HPDE6-E6E7 (cell line): ENCODE measurements around the gene CD300LF.

ENCODE experiments used
- DNase-seq: peaks from one replicate; pipeline ENCODE4 v3.0.0; 2011; ENCODE audit warnings: missing footprints; ENCODE audit errors: extremely low spot score

Gene CD300LF

DNA sequence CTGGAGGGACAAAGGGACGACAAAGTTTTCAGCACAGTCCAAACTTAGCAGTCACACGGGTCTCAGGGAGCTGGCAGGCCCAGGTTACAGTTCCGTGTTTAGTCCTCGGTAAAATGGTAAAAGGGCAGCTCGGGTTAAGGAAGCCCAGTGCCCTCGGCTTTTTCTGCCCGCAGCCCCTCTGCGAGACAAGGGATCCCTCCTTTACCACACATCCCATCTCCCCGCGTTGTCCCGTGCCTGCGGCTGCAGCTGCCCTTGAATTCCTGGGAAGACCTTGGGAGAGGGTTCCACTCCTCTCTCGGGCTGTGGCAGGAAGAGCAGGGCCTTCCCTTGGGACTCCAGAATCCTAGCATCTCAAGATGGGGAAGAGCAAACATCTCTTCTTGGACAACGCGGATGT is 17.1 kb upstream of the CD300LF start:
- no peak for DNase-seq

DNA sequence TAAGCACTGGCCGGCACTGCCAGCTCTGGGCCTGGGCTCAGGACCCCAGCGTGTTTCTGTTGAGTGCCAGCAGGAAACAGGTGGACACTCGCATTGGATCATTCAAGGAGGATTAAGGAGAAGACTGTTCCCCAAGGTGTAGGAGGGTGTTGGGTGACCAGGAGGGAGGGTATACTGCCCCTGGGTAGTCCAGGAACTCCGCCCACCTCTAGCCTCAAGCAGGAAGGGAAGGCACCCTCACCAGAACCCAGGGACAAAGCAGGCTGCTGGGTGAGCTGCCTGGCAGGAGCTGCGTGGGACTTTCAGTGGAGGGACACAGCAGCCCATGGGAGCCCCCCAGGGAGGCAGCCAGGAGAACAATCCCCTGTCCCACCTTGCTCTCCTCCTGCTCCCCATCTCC is 16.6 kb upstream of the CD300LF start:
- DNase-seq: no peak

DNA sequence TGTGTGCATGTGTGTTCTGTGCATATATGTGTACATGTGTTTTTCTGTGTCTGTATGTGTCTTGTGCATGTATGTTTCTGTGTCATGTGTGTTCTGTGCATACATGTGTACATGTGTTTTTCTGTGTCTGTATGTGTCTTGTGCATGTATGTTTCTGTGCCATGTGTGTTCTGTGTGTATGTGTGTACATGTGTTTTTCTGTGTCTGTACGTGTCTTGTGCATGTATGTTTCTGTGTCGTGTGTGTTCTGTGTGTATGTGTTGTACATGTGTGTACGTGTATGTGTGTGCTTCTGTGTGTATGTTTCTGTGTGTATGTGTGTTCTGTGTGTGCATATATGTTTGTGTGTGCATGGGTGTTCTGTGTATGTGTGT is 16.0 kb upstream of the CD300LF start:
- DNase-seq: no peak

DNA sequence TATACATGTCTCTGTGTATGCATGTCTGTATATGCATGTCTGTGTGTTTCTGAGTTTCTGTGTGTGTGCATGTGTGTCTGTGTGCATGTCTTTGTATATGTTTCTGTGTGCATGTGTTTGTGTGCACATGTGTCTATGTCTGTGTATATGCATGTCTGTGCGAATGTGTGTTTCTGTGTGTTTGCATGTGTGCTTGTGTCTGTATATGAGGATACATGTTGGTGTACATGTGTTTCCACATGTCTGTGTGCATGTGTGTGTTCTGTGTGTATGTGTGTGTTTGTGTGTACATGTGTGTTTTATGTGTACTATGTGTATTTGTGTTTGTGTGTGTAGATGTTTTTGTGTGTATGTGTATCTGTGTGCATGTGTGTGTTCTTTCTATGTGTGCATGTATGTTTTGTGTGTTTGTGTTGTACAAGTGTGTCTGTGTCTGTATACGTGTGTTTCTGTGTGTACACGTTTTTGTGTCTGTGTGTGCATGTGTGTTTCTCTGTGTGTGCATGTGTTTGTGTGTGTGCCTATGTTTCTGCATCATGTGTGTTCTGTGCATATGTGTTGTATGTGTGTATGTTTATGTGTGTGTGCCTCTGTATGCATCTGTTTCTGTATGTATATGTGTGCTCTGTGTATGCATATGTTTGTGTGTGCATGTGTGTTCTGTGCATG is 15.4 kb upstream of the CD300LF start:
- no peak for DNase-seq

DNA sequence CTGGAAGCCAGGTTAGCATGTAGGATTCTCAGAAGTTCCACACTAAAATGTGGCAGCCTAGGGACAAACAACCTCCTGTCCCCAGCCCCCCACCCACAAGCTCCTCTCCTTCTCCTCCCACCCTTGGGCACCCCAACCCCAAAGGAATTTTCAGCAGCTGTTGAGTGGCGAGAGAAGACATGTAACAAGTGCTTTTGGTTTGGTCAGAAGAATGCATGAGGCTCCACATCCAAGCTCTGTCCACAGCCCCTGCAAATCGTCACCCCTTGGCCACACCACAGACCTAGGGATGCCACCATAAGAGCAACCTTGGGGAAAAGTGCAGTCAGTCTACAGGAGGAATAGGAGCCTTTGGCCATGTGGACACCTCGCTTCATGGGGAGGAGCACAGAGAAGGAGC is 12.4 kb upstream of the CD300LF start:
- DNase-seq: no peak

DNA sequence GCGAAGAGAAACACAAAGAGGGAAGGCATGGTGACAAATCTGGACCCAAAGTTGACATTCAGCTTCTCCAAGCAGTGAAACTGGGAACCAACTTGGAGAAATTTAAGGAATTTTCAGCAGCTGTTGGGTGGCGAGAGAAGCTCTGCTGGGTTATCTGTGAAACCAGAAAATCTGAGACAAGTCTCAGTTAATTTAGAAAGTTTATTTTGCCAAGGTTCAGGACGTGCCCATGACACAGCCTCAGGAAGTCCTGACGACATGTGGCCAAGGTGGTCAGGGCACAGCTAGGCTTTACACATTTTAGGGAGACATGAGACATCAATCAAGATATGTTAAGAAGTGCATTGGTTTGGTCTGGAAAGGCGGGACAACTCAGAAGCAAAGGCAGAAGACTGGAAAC is 11.2 kb upstream of the CD300LF start:
- no peak for DNase-seq

DNA sequence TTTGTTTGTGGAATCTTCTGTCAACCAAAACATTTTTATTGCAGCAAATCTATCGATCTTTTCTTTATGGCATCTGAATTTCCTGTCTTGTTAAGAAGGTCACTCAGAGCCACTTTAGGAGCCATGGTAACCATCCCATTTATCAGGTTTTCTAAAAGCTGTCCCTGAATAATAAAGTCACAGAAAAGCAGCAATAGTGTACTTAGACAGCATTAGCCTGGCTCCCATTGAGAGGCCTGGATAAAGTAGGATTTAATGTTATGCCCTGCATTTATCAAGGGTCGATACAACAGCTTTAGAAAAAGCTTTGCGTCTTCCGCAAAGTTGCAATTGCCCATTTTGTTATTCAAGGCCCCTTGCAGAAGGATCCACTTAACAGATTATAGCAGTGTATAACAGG is 10.1 kb upstream of the CD300LF start:
- no peak for DNase-seq

DNA sequence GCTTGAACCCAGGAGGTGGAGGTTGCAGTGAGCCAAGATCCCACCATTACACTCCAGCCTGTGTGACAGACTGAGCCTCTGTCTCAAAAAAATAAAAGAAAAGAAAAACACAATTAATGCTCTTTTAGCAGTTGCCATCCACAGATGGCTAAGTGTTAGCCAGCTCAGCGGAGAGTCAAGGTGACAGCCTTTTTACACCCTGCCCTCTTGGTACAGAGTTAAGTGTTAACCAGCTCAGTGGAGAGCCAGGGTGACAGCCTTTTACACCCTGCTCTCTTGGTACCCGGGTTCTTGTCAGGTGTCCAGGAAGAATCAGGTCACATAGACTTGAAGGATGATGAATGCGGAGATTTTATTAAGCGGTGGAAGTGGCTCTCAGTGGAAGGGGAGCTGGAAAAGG is 7.8 kb upstream of the CD300LF start:
- no peak for DNase-seq

DNA sequence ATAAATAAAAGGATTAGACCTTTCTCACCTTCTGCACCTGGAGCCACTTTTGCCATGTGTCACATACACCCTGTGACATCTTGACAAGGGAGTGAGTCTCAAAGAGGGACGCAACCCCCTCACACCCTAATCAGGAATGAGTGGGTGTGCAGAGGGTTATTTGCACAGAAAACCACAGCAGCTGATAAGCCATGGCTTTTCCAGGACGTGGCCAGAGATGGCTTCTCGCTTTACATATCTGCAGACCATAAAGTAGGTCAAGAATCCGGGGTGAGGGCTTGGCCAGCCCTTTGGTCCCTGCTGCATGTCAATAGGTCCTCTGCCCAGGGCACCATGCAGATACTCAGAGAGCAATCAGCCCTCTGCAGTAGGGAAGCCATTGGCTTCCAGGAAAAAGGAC is 2.4 kb upstream of the CD300LF start:
- no peak for DNase-seq

DNA sequence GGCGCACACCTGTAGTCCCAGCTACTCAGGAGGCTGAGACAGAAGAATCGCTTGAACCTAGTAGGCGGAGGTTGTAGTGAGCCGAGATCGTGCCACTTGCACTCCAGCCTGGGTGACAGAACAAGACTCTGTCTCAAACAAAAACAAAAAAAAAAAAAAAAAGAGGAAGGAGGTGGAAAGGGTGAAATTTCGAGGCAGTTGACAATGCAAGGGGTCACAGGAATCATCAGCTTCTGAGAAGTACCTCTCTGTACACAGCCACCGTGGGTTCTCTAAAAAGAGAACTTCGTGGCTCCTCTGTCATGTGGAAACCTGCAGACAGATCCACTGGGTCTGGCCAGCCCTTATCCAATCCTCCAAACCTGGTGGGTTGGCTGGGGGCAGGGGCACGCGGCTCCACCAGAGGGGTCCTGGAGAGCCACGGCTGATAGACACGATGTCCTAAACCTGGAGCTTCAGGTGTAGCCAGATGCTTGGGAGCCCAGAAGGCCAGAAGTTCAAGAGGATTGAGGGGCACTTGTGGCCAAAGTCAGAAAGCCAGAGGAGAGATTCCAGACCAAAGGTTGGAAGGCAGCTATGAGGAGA is 540 bp upstream of the CD300LF start:
- no peak for DNase-seq

DNA sequence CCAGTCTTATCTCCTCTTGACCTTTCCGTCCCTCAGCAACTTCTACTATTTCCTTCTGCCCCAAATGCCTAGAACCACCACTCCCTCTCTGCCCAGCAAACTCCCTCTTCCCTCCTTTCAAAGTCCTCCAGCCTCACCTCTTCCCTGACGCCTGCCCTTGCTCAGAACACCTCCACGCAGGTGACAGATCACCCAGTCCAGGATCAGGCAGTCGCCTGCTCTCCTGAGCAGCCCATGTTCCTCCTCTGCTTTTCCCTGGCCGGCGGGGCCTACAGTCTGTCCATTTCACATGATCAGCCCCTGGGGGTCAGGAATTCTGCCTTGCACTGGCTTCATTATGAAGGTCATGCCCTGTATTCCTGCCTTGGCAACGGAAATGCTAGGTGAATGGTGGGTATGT is 422 bp downstream of the CD300LF start:
- no peak for DNase-seq

DNA sequence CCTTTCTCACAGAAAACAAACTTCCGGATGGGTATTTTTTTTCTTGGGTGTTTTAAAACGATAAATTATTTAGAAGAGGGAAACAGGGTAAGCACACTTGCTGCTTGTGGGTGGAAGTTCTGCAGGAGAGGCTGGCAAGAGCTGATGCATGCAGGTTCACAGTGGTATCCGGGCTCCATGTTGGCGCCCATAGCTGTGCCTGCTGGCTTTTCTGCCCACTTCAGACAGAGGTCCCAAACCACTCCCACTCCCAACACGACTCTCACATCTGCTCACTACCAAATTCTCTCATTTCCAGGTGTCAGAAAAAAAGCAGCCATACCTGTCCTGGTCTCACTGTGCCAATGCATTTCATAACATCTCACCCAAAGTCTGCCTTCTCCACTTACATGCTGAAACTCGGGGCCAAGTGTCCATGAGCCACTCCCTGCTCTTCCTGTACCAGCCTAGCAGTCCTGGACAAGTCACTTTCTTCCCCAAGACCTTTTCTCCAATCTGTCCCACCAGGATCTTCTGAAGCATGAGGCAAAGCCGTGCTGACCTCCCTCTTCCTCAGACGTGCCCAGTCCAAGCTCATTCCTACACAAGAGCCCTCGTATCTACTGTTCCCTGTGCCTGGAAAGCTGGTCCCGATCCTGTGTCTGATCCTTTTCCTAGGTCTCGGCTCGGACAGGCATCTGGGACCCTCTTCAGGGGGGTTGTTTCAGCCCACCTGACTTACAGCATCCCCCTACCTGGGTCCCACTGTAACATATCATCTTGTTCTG is 1.5 kb downstream of the CD300LF start:
- no peak for DNase-seq

DNA sequence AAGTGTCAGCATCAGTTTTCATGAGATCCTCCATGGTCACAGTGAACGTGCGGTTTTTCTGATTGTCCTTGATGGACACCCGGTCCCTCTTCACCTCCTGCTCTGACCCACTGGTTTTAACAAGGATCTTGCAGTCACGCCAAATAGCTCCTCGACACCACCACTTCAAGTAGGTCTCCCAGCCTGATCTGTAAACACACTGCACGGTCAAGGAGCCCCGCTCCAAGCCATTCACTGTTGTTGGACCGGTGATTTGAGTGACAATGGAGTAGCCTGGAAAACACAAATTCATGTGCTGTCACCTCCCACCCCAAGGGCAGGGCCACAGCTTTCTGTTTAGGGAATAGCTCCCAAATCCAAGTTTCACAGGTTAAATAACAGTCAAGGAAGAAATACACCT is 8.2 kb downstream of the CD300LF start:
- no peak for DNase-seq

DNA sequence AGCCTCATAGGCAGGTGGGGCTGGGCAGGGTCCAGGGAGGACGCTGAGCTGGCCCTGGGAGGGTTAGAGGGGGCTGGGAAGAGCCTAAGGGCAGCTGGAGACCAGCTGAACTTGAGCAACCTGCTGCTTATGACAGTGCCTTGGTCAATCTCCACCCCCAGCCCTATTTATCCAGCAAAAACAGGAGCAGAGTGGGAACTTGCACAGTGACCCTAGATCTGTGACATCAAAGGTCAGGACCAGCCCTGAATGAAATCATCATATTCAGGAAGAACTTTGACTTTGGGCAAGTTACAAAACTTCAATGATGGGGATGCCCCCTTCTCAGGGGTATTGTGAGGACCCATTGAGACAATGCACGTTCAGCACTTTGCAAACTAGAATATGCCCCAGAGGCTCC is 9.4 kb downstream of the CD300LF start:
- no peak for DNase-seq

DNA sequence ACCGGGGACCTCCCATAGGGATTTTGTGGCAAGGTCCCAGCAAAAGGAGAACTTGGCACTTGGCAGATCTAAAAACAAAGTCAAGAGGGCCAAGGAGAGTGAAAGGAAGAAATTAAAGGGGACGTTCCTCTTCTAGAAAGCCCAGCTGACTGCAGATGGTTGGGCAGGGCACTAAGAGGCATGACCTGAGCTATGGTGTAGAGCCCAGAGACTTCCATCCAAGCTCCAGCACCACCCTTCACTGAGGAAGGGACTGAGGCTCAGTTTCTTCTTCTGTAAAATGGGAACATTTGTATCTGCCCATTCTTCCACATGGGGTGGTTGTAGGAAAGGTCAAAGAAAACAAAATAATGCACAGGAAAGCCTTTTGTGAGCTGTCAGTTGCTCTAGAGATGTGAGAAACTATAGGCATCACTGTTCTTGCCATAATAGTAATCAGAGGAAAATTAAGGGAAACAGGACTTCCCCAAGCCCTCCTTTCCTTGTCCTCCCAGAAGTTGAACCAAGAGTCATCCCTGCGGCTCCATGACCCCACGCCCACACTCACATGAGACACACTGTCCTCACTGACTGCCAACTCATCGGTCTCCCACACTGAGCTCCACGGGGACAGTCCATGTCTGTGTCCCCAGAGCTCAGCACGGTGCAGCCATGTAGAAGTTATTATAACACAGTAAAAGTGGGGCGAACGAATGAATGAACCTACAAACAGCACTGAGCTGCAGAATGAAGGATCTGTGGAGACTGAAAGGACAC is 10.4 kb downstream of the CD300LF start:
- no peak for DNase-seq

DNA sequence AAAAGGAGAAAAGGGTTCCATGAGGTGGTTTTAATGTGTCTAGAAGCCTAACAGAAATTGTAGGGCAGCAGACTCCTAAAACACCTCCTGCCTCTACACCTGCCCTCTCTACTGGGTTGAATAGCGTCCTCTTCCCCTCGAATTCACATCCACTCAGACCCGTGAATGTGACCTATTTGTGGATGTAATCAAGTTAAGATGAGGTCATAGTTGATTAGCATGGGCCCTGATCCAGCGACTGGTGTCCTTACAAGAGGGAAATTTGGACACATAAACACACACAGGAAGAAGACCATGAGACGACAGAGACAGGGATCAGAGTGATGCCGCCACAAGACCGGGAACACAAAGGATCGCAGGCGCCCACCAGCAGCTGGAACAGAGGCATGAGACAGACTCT is 13.5 kb downstream of the CD300LF start:
- DNase-seq: no peak

DNA sequence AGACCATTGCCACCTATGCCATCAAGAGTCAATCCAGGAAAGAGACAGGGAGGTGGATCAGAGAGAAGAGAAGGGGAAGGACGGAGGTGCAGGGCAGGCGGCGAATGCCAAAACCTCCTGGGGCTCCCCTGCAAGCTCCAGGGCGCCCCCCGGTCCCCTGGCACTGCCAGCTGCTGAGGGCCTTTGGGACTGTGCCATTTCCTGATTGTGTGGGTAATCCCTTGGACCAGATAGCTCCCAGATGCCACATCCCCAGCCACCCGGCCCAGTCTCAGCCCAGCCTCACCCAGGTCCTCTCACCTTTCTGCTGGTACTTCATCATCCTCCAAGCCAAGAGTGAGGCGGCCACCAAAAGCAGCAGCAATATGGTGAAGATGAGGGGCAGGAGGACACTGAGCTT is 14.7 kb downstream of the CD300LF start:
- DNase-seq: no peak

DNA sequence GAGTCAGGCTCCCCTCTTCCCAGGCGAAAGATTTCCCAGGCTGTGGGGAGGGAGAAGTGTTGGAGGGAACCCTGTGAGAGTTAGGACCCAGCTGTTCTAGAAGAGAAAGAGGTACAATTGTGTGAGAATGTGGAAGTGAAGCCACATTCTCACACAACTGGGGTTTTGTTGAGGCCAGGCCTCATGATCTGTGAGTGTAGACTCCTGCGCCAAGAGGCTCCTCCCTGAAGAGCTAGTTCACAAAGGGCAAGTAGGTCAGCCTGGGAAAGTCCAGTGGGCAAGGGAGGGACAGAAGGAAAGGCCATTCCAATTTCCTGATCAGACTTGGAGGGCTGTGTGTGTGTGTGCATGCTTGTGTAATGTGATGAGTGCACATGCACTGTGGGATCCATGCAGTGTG is 15.2 kb downstream of the CD300LF start:
- DNase-seq: no peak

DNA sequence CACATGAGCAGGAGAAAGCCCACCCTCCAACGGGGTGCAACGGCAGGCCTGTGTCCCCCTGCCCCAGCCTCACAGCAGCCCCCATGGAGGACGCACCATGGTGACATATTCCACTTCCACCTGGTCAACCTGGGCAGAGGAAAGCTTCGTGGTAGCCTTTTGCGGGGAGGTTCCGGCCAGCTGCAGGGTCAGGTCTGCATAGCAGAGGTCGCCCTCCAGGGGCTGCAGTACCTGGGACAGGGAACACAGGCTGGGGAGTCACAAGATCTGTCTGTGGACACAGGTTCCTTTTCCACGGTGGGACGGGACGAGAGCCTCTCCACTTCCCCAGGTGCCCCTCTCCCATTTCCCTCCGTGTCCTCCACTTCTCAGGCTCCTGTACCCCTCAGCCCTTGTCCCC is 17.1 kb downstream of the CD300LF start:
- DNase-seq: no peak

DNA sequence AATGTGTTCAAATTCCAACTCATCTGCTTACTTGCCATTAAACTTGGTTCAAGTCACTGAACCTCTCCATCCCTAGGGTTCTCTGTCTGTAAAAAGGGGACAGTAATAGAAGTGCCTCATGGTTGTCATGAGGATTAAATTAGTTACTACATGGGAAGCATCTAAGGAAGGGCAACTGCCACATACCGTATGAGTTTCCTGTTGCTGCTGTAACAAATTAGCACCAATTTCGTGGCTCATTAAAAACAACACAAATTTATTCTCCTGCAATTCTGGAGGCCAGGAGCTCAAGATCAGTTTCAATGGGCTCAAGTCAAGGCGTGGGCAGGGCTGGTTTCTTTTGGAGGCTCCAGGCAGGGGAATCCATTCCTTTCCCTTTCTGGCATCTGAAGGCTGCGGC is 18.6 kb downstream of the CD300LF start:
- DNase-seq: no peak

DNA sequence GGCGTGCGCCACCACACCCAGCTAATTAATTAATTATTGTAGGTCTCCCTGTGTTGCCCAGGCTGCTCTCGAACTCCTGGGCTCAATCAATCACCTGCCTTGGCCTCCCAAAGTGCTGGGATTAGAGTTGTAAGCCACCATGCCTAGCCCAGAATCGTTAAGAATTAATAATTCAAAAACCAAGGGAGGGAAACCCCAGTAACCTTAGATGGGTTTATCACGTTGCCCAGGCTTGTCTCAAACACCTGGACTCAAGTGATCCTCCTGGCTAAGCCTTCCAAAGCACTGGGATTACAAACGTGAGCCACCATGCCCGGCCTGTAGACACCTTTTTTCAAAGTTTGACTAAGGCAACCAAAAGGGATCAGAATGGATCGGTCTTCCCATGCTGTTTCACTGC is 21.6 kb downstream of the CD300LF start:
- DNase-seq: no peak

DNA sequence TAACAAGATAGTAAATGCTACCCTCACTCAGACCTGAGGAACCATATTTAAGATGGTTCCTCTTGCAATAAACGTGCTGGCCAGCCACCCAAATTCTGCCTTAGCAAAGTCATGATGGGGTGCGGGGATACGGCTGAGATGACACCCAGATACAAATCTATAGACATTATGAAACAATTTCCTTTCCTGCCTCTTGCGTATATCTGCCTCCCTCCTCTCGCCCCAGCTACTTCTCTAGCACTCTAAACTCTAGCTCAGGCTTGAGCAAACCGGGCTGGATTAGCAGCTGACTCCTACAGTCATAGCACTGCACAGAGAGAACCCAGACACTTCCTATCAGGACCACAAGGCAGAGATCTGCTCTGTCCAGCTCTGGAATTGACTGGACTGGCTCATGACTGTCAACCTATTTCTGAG is 22.3 kb downstream of the CD300LF start:
- DNase-seq: no peak

DNA sequence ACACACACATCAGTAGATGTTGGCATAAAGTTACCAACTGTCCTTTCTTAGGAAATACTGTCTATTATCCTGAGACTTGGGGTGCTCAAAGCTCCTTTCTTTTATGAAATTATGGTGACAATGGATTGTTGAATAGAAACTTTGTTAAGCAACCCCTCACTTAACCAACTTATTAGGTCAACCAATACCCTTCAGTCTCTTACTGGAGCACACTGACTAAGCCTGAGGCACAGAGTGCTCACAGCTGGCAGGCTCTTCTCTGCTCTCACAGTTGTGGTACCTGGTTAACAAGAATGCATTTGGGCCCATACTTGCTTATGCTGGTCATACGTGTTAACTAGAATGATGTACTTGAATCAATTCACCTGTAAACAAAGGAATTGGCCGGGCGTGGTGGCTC is 24.8 kb downstream of the CD300LF start:
- no peak for DNase-seq
